H9 (cell line): ENCODE results near the gene ZNF688. TPM values are rescaled to one million over a fixed set of nuclear protein-coding genes. Genes with fewer than 3 reads are reported as not detected.

Experiments used
- DNase-seq: peaks from one replicate; pipeline ENCODE4 v3.0.0-alpha.2; 2017
- H2AFZ ChIP-seq: one replicate; pipeline ENCODE4 v1.6.1; 2013; ENCODE audit warnings: mild to moderate bottlenecking, low read length, control low read depth, moderate library complexity
- H2AK5ac ChIP-seq: 2 replicates; pipeline ENCODE4 v1.6.1; 2013; ENCODE audit warnings: low read length, control low read depth, mixed read lengths; ENCODE audit not compliant: insufficient read length
- H2BK120ac ChIP-seq: one replicate; pipeline ENCODE4 v1.6.1; 2013; ENCODE audit warnings: low read depth, mild to moderate bottlenecking, low read length, control low read depth, inconsistent platforms; ENCODE audit not compliant: poor library complexity, severe bottlenecking
- H2BK12ac ChIP-seq: 2 replicates; pipeline ENCODE4 v1.6.1; 2013; ENCODE audit warnings: low read length, control low read depth, mixed read lengths, low read depth; ENCODE audit not compliant: insufficient read length
- H2BK15ac ChIP-seq: 2 replicates; pipeline ENCODE4 v1.6.1; 2013; ENCODE audit warnings: low read depth, low read length, control low read depth
- H2BK20ac ChIP-seq: one replicate; pipeline ENCODE4 v1.6.1; 2013; ENCODE audit warnings: low read depth, mild to moderate bottlenecking, low read length, control low read depth, inconsistent platforms; ENCODE audit not compliant: poor library complexity, severe bottlenecking
- H2BK5ac ChIP-seq: 2 replicates; pipeline ENCODE4 v1.6.1; 2013; ENCODE audit warnings: low read length, control low read depth, mixed read lengths; ENCODE audit not compliant: insufficient read length
- H3K14ac ChIP-seq: 2 replicates; pipeline ENCODE4 v1.6.1; 2013; ENCODE audit warnings: low read length, control low read depth; ENCODE audit not compliant: insufficient read depth
- H3K18ac ChIP-seq: 2 replicates; pipeline ENCODE4 v1.6.1; 2013; ENCODE audit warnings: low read depth, mild to moderate bottlenecking, mixed read lengths, low read length, control low read depth; ENCODE audit not compliant: insufficient read length
- H3K23ac ChIP-seq: 2 replicates; pipeline ENCODE4 v1.6.1; 2013; ENCODE audit warnings: low read length, control low read depth, mixed read lengths, low read depth; ENCODE audit not compliant: insufficient read length
- H3K23me2 ChIP-seq: 2 replicates; pipeline ENCODE4 v1.6.1; 2013; ENCODE audit warnings: low read depth, mild to moderate bottlenecking, mixed read lengths, low read length, control low read depth; ENCODE audit not compliant: insufficient read length, poor library complexity, severe bottlenecking
- H3K27ac ChIP-seq: 2 replicates; pipeline ENCODE4 v1.5.1; 2013; ENCODE audit warnings: low read length, control low read depth, mixed read lengths, low read depth; ENCODE audit not compliant: insufficient read length
- H3K27me3 ChIP-seq: 2 replicates; pipeline ENCODE4 v1.6.1; 2013; ENCODE audit warnings: low read length, control low read depth, inconsistent platforms; ENCODE audit not compliant: insufficient read depth
- H3K4ac ChIP-seq: 2 replicates; pipeline ENCODE4 v1.6.1; 2013; ENCODE audit warnings: low read depth, mild to moderate bottlenecking, control low read depth, inconsistent platforms, low read length, moderate library complexity
- H3K4me1 ChIP-seq: 2 replicates; pipeline ENCODE4 v1.6.1; 2013; ENCODE audit warnings: low read length, control low read depth, inconsistent platforms; ENCODE audit not compliant: insufficient read depth
- H3K4me2 ChIP-seq: 2 replicates; pipeline ENCODE4 v1.6.1; 2013; ENCODE audit warnings: low read length, control low read depth, mixed read lengths; ENCODE audit not compliant: insufficient read length, insufficient read depth
- H3K56ac ChIP-seq: 2 replicates; pipeline ENCODE4 v1.6.1; 2013; ENCODE audit warnings: low read depth, mild to moderate bottlenecking, mixed read lengths, low read length, control low read depth; ENCODE audit not compliant: insufficient read length
- H3K79me1 ChIP-seq: 2 replicates; pipeline ENCODE4 v1.6.1; 2013; ENCODE audit warnings: low read depth, mild to moderate bottlenecking, moderate library complexity, low read length, control low read depth, inconsistent platforms; ENCODE audit not compliant: insufficient read depth, poor library complexity, severe bottlenecking
- H3K79me2 ChIP-seq: 2 replicates; pipeline ENCODE4 v1.6.1; 2013; ENCODE audit warnings: low read length, control low read depth, inconsistent platforms; ENCODE audit not compliant: insufficient read depth
- H3K9ac ChIP-seq: 2 replicates; pipeline ENCODE4 v1.6.1; 2013; ENCODE audit warnings: low read length, control low read depth, mixed read lengths; ENCODE audit not compliant: insufficient read length; ENCODE audit errors: extremely low read depth
- H3K9me3 ChIP-seq: one replicate; pipeline ENCODE4 v1.6.1; 2013; ENCODE audit warnings: low read depth, low read length, inconsistent platforms; ENCODE audit not compliant: control insufficient read depth
- H3T11ph ChIP-seq: one replicate; pipeline ENCODE4 v1.6.1; 2013; ENCODE audit warnings: mild to moderate bottlenecking, low read length, control low read depth, inconsistent platforms
- H4K20me1 ChIP-seq: one replicate; pipeline ENCODE4 v1.6.1; 2013; ENCODE audit not compliant: control insufficient read depth, insufficient read length, insufficient read depth
- H4K5ac ChIP-seq: 2 replicates; pipeline ENCODE4 v1.6.1; 2013; ENCODE audit warnings: low read depth, mild to moderate bottlenecking, mixed read lengths, low read length, control low read depth; ENCODE audit not compliant: insufficient read length
- H4K8ac ChIP-seq: replicated peaks from 2 replicates; pipeline ENCODE4 v1.6.1; 2013; ENCODE audit warnings: low read length, control low read depth, mixed read lengths, low read depth; ENCODE audit not compliant: insufficient read length
- H4K91ac ChIP-seq: 2 replicates; pipeline ENCODE4 v1.6.1; 2013; ENCODE audit warnings: low read depth, mild to moderate bottlenecking, moderate library complexity, mixed read lengths, low read length, control low read depth; ENCODE audit not compliant: insufficient read length
- H3K27ac Mint-ChIP-seq, 3 experiments: 2 replicates in 2 of 3; 3 replicates in 1 of 3; pipeline ENCODE4 v1.8.0; 2020 to 2021; ENCODE audit warnings: mixed read lengths in 3 of 3, mild to moderate bottlenecking in 1 of 3, moderate library complexity in 1 of 3
- H3K27me3 Mint-ChIP-seq: 2 replicates; pipeline ENCODE4 v1.8.0; 2021; ENCODE audit warnings: low read depth, mild to moderate bottlenecking, moderate library complexity, mixed read lengths
- H3K36me3 Mint-ChIP-seq, 3 experiments: 2 replicates in 2 of 3; 3 replicates in 1 of 3; pipeline ENCODE4 v1.8.0; 2020 to 2021; ENCODE audit warnings: low read depth in 3 of 3, mixed read lengths in 3 of 3; ENCODE audit not compliant: insufficient read depth in 1 of 3
- H3K4me1 Mint-ChIP-seq, 2 experiments: 2 replicates each; pipeline ENCODE4 v1.8.0; 2020; ENCODE audit warnings: mixed read lengths in 2 of 2
- H3K4me3 Mint-ChIP-seq, 2 experiments: 2 replicates in 1 of 2; 3 replicates in 1 of 2; pipeline ENCODE4 v1.8.0; 2020 to 2021; ENCODE audit warnings: mild to moderate bottlenecking in 2 of 2, mixed read lengths in 2 of 2, moderate library complexity in 1 of 2
- H3K9me3 Mint-ChIP-seq, 2 experiments: 2 replicates in 1 of 2; 3 replicates in 1 of 2; pipeline ENCODE4 v1.8.0; 2020; ENCODE audit warnings: mild to moderate bottlenecking in 2 of 2, mixed read lengths in 2 of 2, moderate library complexity in 1 of 2
- CTCF ChIP-seq: fragments of 200-600 bp; sonication (generic); conservative IDR thresholded peaks from 3 replicates; pipeline ENCODE4 v1.8.0; 2021; ENCODE audit warnings: antibody characterized with exemption, mild to moderate bottlenecking
- WGBS: extraction: QIAGEN DNeasy Blood & Tissue Kit; methylation state at CpG from one replicate; pipeline ENCODE4 v1.1.7; 2013; ENCODE audit warnings: missing lambda C conversion rate, low lambda C conversion rate, mixed read lengths; ENCODE audit not compliant: insufficient read length; ENCODE audit errors: extremely low coverage; 5-methylcytosine and 5-hydroxymethylcytosine counted together
- total RNA-seq: library from RNA; stranded (reverse); gene quantifications from 2 replicates; pipeline ENCODE4 v1.2.1, GENCODE V29; 2021

The ZNF688 gene
- total RNA-seq, 1 experiment from 2014 or later: 4.5 TPM

- H4K20me1 ChIP-seq: no peaks in the 10 kb centered on the region
- no peaks in the 10 kb centered on the region for H3K23me2 ChIP-seq
- no peak overlapping the region for H3T11ph ChIP-seq
- WGBS: no CpG with 5 or more reads among the region's 4 CpGs
- H3K14ac ChIP-seq: no peak overlapping the region
- no peaks in the 10 kb centered on the region for H3K79me2 ChIP-seq
- no peaks in the 10 kb centered on the region for H3K4me1 Mint-ChIP-seq
- H4K8ac ChIP-seq: no peak overlapping the region
- no peaks in the 10 kb centered on the region for H3K4me1 ChIP-seq
- no peak overlapping the region for H3K4me2 ChIP-seq
- H4K5ac ChIP-seq: no peak overlapping the region
- no peaks in the 10 kb centered on the region for H3K27me3 ChIP-seq
- H2BK5ac ChIP-seq: no peak overlapping the region
- no peak overlapping the region for H3K23ac ChIP-seq
- no peak overlapping the region for H3K27ac ChIP-seq
- no peak overlapping the region for H3K18ac ChIP-seq
- peaks cover 0 to 6% of the 10 kb centered on the region in 2 experiments; a peak in 2 of 5 replicates for H3K9me3 Mint-ChIP-seq
- H3K36me3 Mint-ChIP-seq: peaks cover 13 to 39% (median 36%) of the 10 kb centered on the region in 3 experiments
- H2AK5ac ChIP-seq: no peak overlapping the region
- no peaks in the 10 kb centered on the region for H3K79me1 ChIP-seq
- no peak overlapping the region for H2BK20ac ChIP-seq
- H3K9ac ChIP-seq: no peak overlapping the region
- H3K9me3 ChIP-seq: no peaks in the 10 kb centered on the region
- H3K56ac ChIP-seq: no peak overlapping the region
- no peaks in the 10 kb centered on the region for H3K27me3 Mint-ChIP-seq
- H3K4me3 Mint-ChIP-seq: no peak overlapping the region; a peak in 1 of 5 replicates
- H2BK12ac ChIP-seq: no peak overlapping the region
- no peak overlapping the region for H3K4ac ChIP-seq
- no peak overlapping the region for H2BK15ac ChIP-seq
- no peak for DNase-seq
- no peak overlapping the region for H2BK120ac ChIP-seq
- H2AFZ ChIP-seq: no peak overlapping the region
- no peak overlapping the region for H3K27ac Mint-ChIP-seq
- H4K91ac ChIP-seq: no peak overlapping the region
- TF ChIP-seq CTCF: no peak
Observed at GRCh38 chr16:30601966-30602365, 30.5 kb upstream of the ZNF688 start.
